GM12875 (cell line): ENCODE results near the gene FANCG.

Source experiments
- H3K4me3 ChIP-seq: one replicate; pipeline ENCODE4 v1.5.1; 2011; ENCODE audit warnings: low read depth, low read length, control low read depth
- TF ChIP-seq, protein P1 (sequence below): IDR thresholded peaks from 2 replicates; pipeline ENCODE4 v1.5.1; 2011; ENCODE audit warnings: low read depth, mild to moderate bottlenecking, control low read depth, inconsistent platforms, low read length, moderate library complexity, borderline replicate concordance; ENCODE audit not compliant: insufficient read depth

The FANCG gene

DNA sequence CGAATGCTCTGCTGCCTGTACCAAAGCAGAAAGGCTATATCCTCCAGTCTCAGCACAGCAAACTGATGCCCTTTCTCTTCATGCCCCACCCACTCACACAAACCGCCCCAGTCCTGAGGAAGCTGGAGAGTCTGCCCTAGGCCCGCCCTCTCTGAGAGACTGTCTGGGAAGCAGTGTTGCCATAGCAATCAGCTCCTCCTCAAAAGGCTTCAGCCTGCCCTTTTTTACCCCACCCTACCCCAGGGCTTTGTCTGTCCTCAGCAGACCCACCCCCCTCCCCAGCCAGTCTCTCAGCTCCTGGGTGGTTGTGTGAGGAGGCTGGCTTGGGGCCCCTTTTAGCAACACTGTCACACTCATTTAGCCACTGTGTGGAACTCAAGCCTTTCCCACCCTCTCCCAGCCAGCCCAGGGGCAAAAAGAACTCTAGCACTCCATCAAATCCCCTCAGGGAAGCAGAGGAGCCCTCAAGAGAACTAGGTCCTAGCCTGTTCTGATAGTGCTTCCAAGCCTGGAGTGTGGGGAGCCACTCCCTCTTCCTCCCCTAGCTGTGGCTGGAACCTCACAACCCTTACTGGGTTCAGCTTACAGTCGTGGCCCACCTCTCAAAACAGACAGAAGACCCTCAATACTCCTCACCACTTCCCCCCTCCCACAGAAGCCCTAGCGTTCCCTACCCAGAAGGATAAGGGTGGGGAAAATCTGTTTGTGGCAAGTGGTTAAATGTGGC lies 34.5 kb upstream of the FANCG start:
- H3K4me3 ChIP-seq = peak overlapping the region; percentile 67
- TF ChIP-seq, protein P1, sequence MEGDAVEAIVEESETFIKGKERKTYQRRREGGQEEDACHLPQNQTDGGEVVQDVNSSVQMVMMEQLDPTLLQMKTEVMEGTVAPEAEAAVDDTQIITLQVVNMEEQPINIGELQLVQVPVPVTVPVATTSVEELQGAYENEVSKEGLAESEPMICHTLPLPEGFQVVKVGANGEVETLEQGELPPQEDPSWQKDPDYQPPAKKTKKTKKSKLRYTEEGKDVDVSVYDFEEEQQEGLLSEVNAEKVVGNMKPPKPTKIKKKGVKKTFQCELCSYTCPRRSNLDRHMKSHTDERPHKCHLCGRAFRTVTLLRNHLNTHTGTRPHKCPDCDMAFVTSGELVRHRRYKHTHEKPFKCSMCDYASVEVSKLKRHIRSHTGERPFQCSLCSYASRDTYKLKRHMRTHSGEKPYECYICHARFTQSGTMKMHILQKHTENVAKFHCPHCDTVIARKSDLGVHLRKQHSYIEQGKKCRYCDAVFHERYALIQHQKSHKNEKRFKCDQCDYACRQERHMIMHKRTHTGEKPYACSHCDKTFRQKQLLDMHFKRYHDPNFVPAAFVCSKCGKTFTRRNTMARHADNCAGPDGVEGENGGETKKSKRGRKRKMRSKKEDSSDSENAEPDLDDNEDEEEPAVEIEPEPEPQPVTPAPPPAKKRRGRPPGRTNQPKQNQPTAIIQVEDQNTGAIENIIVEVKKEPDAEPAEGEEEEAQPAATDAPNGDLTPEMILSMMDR = no peak

DNA sequence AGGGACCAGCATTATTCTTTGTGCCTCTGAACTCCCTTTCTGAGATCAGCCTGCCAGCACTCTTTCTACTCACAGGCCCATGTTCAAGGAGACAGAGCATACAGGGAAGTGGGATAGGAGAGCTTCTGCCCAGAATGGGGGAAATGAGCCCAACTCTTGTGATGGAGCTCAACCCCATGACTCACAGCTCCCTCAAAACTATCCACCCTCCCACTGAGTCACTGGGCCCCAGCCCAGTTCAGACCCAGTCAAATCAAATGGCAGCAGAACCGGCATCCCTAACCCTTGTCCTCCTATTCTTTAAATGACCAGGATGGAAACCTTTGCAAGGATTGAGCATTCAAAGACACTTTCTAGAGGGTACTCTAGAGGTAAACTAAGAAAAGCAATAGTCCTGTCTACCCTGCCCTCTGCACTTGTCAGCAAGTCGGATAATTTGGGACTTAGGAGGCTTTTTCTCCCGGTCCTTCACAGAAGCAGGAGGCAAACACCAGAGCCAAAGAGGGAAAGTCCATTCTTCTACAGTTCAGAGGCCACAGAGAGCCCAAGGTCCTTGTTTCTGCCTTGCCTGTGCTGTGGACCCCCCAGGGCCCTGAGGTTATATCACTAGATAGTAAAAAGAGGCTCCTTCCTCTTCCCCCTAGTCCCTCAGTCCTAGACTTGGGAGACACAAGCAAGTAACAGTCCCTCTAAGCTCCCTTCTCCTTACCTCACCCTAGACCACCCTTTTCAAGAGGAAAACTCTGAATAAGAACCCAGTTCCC lies 32.7 kb upstream of the FANCG start:
- TF ChIP-seq, protein P1 = no peak
- no peak overlapping the region for H3K4me3 ChIP-seq

DNA sequence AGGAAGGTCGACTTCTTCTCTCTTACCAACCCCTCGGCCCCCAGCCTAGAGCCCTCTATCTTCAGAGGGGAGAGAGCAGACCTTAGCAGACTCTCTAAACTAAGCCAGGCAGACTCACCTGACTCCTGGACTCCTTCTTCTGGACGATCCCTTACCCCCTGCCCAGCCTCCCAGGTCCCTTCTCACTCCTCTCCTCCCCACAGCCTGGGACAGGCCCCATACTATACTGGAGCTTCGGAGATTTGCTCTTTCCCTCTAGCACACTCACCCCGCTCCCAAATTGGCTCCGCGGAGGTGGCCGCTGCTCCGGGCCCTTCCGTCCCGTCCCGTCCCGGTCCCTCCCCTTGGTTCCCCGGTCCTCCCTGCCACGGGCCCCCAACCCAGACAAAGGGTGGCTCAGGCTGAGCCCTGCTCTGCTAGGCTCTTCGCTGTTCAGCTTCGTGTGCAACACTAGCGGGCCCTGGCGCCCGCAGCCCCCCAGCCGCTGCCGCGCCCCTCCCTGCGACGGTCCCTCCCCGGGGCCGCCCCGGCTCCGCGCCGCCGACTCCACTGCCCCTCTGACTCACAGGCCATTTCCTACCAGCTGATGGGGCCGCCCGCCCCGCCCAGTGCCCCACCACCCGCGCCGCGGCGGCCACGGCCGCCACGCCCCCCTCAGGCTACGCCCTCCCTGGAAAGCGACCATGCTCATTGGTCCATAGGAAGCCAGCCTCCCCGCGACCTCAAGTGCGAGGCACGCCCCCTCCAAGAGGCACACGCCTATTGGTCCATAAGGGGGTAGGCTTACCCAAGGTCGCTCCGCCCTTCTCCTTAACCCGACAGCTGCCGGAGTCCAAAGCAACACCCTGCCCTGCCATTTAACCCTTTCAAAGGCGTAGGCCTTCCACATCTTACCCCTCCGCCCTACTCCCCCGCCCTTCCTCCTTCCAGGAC lies 31.5 kb upstream of the FANCG start:
- TF ChIP-seq, protein P1 = no peak
- peak overlapping the region; percentile 46 for H3K4me3 ChIP-seq

DNA sequence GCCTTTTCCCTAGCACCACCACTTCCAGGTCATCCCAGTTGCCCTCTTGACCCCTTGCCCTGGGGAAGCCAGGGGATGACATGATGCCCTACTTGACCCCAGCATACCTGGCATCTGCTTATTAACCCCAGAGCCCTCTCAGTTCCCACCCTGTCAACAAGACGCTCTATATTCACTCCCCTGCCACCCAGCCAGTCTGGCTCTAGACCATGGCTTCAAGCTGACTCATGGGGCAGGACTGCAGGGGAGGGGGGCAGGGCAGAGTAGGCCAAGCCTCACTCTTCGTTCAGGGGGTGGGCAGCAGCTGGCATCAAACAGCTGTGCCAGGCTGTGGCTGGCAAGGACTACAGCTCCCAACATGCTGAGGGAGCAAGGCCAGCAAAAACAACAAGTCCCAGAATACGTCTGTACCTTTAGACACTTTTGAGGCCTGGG lies 30.6 kb upstream of the FANCG start:
- H3K4me3 ChIP-seq = no peak overlapping the region
- TF ChIP-seq, protein P1 = no peak

DNA sequence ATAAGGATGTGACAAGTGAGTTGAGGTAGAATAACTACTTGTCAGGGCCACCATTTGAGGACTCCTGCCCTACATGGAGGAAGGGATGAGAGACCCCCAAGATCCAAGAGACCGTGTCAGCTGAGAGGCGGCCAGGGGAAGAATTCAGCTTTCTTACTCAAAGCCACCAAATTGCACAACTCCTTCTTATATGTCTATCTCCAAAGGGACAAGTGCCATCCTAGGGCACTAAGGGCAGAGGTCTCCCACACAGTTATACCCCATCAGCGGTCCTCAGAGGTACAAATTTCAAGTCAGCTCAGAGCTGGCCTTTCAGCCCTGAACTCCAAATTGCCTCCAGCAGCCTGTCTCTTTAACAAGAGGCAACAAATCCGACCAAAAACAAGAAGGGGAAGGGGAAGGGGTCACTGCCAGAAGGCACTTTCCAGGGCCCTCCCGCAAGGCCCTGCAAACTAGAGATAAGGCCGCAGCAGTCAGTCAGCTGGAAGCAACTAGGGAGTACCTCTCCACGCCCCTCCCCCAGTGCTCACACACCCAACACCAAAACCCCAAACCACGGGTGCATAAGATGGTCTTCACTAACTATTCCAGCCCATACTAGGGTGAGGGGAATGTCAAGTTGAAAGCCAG lies 29.3 kb upstream of the FANCG start:
- H3K4me3 ChIP-seq = no peak overlapping the region
- TF ChIP-seq, protein P1 = no peak

DNA sequence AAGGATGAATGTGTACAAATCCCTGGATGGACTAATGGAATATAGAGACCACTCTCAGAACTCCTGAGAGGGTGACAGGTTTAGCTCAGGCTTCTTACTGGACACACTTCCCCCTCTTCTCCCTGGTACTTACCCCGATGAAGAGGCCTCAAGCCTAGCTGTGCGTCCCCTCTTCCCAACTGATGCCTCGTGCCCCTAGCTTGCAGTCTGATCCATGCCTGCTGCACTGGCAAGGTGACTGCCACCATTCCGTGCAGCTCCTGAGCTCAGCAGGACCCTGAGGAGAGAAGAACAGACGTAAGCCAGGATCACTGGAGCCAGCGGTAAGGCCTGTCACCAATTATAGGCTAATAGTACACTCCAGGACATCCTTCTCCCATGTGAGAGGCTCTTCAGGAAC lies 28.7 kb upstream of the FANCG start:
- TF ChIP-seq, protein P1 = no peak
- H3K4me3 ChIP-seq = no peak overlapping the region
